GM12874 (cell line): ENCODE data around the gene ZNF277.

ENCODE experiments used
- TF ChIP-seq, protein P1 (sequence below): IDR thresholded peaks from 2 replicates; pipeline ENCODE4 v1.5.1; 2011; ENCODE audit warnings: low read depth, mild to moderate bottlenecking, control low read depth, low read length, moderate library complexity; ENCODE audit not compliant: insufficient read depth

The ZNF277 gene

GRCh38 chr7:112271162-112271561, 64.7 kb downstream of the ZNF277 start:
- TF ChIP-seq, protein P1, sequence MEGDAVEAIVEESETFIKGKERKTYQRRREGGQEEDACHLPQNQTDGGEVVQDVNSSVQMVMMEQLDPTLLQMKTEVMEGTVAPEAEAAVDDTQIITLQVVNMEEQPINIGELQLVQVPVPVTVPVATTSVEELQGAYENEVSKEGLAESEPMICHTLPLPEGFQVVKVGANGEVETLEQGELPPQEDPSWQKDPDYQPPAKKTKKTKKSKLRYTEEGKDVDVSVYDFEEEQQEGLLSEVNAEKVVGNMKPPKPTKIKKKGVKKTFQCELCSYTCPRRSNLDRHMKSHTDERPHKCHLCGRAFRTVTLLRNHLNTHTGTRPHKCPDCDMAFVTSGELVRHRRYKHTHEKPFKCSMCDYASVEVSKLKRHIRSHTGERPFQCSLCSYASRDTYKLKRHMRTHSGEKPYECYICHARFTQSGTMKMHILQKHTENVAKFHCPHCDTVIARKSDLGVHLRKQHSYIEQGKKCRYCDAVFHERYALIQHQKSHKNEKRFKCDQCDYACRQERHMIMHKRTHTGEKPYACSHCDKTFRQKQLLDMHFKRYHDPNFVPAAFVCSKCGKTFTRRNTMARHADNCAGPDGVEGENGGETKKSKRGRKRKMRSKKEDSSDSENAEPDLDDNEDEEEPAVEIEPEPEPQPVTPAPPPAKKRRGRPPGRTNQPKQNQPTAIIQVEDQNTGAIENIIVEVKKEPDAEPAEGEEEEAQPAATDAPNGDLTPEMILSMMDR, result no peak

DNA sequence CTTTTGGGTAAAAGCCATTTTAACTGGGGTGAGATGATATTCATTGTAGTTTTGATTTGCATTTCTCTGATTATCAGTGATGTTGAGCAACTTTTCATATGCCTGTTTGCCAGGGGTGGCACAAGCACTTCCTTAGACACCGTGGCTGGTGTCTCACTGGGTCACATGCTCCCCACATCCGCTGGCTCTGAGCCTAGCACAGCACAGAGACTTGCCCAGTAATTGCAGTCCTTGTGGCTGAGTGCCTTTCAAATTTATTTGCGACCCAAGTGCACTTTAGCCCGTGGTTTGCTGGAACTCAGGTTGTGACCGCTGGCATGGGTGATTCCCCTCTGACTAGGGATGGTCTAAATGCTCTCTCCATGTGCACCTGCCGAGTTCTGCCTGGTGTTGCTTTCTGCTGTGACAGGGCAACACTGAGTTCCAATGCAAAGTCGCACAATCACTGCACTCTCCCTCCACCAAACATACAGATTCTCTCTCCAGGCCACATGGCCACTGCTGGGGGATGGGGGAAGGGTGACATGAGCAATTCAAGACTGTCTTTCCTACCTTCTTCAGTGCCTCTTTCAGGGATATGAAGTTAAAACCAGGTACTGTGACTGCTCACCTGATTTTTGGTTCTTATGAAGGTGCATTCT, 66.5 kb downstream of the ZNF277 start:
- TF ChIP-seq, protein P1, result no peak

DNA sequence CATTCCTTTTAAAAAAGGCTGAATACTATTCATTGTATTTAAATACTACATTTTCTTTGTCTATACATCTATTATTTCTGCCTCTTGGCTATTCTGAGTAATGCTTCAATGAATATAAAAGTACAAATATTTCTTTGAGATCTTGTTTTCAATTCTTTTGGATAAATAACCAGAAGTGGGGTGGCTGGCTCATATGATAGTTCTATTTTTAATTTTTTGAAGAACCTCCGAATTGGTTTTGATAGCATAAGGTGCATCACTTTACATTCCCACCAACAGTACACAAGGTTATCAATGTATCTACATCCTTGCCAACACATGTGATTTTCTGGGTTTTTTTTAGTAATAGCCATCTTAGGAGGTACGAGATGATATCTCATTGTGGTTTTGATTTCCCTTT, 72.5 kb downstream of the ZNF277 start:
- TF ChIP-seq, protein P1, result no peak

- TF ChIP-seq, protein P1, result no peak
These were observed 73.8 kb downstream of the ZNF277 start for GRCh38 chr7:112280267-112280666.

GRCh38 chr7:112282476-112283188, 76.1 kb downstream of the ZNF277 start:
- TF ChIP-seq, protein P1, result no peak

- TF ChIP-seq, protein P1, result no peak
These were observed 77.0 kb downstream of the ZNF277 start for GRCh38 chr7:112283382-112283910.

GRCh38 chr7:112286250-112287086, 80.0 kb downstream of the ZNF277 start:
- TF ChIP-seq, protein P1, result no peak
